ENCODE data around the gene MPHOSPH9.

- TF ChIP-seq CTCF (IDR thresholded peaks at IDR 0.05) (no peak), POLR2A (IDR thresholded peaks at IDR 0.05) (no peak)
Observed at GRCh38 chr12:123253641-123254459, 20.9 kb upstream of the MPHOSPH9 start.
